H1 (cell line): ENCODE data around the gene RRM1. TPM values are rescaled to one million over a fixed set of nuclear protein-coding genes. Genes with fewer than 3 reads are reported as not detected.

Source experiments
- EZH2 ChIP-seq: fragments of 200-600 bp; sonication (generic); IDR thresholded peaks from 2 replicates; pipeline ENCODE4 v1.7.1; 2012; ENCODE audit warnings: low read depth, mild to moderate bottlenecking, moderate library complexity, low read length, inconsistent platforms; ENCODE audit not compliant: severe bottlenecking
- FOSL1 ChIP-seq: IDR thresholded peaks from 2 replicates; pipeline ENCODE4 v1.6.1; 2011; ENCODE audit warnings: mild to moderate bottlenecking, low read depth, low read length, moderate library complexity; ENCODE audit not compliant: insufficient read depth
- SAP30 ChIP-seq: fragments of 300-600 bp; sonication (generic); IDR thresholded peaks from 2 replicates; pipeline ENCODE4 v1.7.1; 2012; ENCODE audit warnings: low read length, moderate library complexity, mild to moderate bottlenecking, inconsistent platforms; ENCODE audit not compliant: insufficient read depth, insufficient replicate concordance
- SP2 ChIP-seq: IDR thresholded peaks from 2 replicates; pipeline ENCODE4 v1.6.1; 2012; ENCODE audit warnings: mild to moderate bottlenecking, low read length, inconsistent platforms
- polyA plus RNA-seq, 7 experiments: library from polyadenylated mRNA; depleted of rRNA in 3 of 7; stranded (reverse) in 5 of 7; unstranded in 2 of 7; fragments of >200 nt in 5 of 7; fragments of 200-250 nt in 2 of 7; gene quantifications; 1 replicate in 5 of 7; 2 replicates in 1 of 7; 4 replicates in 1 of 7; pipeline versions ENCODE4 v1.2.1 to v1.2.3, GENCODE V29; 2011 to 2013; ENCODE audit warnings: missing spikeins in 2 of 7, mixed read lengths in 2 of 7
- total RNA-seq: library from RNA; stranded (reverse); fragmentation: NEBNext Ultra II Directional; extraction: Animal tissue kit (Norgen Biotek cat#: 25700); gene quantifications from 2 replicates; pipeline ENCODE4 v1.2.1, GENCODE V29; 2021

The RRM1 gene
- total and polyA plus RNA-seq, 2 of the 8 experiments (the other 6 are each of a cell fraction or from before 2014, with no cell fraction given) = 63.6 to 126 TPM

DNA sequence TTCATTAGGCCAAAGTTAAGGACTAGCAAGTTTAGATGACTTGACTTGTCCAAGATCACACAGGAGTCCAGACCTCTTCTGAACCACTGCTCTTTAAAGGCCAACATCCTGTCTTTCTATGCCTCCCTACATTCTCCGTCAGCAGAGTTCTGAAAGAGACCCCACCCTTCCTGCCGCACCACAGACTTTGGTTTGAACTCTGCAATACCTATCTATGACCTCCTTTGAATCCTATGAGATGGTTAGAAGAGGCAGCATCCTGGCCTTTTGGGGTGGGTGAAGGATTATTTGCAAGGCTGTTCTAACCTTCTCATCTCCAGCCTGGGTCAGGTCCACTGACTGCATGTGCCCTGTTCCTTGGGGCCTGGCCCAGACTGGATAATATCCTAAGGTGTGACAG, 4.3 kb upstream of the RRM1 start (continued):
- no peak for TF ChIP-seq FOSL1
- TF ChIP-seq EZH2 = no peak
- no peak for TF ChIP-seq SP2
- no peak for TF ChIP-seq SAP30
- TF ChIP-seq, all 59 proteins: peak for 0
